Neural cell (in vitro differentiated cells): ENCODE results near the gene ABCF3.
A peak's percentile ranks its signal among the peaks of the same experiment; 100 is the strongest.

ENCODE experiments used
- EP300 ChIP-seq: fragments of 450-650 bp; conservative IDR thresholded peaks from 2 replicates; pipeline ENCODE4 v1.6.1; 2014; ENCODE audit warnings: antibody characterized with exemption, mild to moderate bottlenecking, moderate library complexity; ENCODE audit not compliant: poor library complexity, severe bottlenecking
- EZH2 ChIP-seq: fragments of 200-600, 300-800 bp; shearing (Covaris generic), sonication (generic); IDR thresholded peaks from 2 replicates; pipeline ENCODE4 v1.6.1; 2014; ENCODE audit warnings: antibody characterized with exemption, low read length, borderline replicate concordance, mild to moderate bottlenecking; ENCODE audit not compliant: insufficient read depth, poor library complexity, severe bottlenecking
- POLR2AphosphoS5 ChIP-seq: IDR thresholded peaks from 2 replicates; pipeline ENCODE4 v1.6.1; 2012
- TAF1 ChIP-seq: IDR thresholded peaks from 2 replicates; pipeline ENCODE4 v1.6.1; 2012; ENCODE audit warnings: low read depth
- TF ChIP-seq, protein P1 (sequence below): fragments of 450-650 bp; IDR thresholded peaks from 2 replicates; pipeline ENCODE4 v1.5.1; 2014; ENCODE audit warnings: antibody characterized with exemption, mild to moderate bottlenecking, moderate library complexity; ENCODE audit not compliant: poor library complexity, severe bottlenecking

DNA sequence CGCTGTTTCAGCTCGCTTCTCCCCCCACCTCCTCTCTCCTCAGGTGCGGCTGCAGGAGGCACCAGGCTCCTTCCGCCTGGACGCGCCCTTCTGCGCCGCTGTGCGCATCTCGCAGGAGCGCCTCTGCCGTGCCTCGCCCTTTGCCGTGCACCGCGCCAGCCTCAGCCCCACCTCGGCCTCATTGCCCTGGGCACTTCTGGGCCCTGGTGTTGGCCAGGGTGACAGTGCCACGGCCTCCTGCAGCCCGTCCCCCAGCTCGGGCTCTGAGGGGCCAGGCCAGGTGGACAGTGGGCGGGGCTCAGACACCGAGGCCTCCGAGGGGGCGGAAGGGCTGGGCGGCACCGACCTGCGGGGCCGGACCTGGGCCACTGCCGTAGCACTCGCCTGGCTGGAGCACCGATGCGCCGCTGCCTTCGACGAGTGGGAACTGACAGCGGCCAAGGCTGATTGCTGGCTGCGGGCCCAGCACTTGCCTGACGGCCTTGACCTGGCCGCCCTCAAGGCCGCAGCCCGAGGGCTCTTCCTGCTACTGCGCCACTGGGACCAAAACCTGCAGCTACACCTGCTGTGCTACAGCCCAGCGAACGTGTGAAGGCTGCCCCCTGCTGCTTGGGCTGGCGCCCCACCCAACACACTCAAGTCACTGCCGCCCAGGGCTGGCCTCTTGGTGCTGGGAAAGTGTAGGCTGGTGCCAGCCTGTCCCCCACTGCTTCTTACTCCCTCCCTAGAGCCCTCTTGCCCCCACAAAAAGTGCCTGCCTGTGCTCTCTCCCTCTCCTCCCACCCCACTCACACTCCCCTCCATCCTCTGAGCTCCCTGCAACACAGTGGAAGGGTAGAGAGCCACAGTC is 55.7 kb downstream of the ABCF3 start:
- no peak for TF ChIP-seq EP300
- no peak for TF ChIP-seq EZH2
- TF ChIP-seq, protein P1, sequence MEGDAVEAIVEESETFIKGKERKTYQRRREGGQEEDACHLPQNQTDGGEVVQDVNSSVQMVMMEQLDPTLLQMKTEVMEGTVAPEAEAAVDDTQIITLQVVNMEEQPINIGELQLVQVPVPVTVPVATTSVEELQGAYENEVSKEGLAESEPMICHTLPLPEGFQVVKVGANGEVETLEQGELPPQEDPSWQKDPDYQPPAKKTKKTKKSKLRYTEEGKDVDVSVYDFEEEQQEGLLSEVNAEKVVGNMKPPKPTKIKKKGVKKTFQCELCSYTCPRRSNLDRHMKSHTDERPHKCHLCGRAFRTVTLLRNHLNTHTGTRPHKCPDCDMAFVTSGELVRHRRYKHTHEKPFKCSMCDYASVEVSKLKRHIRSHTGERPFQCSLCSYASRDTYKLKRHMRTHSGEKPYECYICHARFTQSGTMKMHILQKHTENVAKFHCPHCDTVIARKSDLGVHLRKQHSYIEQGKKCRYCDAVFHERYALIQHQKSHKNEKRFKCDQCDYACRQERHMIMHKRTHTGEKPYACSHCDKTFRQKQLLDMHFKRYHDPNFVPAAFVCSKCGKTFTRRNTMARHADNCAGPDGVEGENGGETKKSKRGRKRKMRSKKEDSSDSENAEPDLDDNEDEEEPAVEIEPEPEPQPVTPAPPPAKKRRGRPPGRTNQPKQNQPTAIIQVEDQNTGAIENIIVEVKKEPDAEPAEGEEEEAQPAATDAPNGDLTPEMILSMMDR: peak; percentile 20
- no peak for TF ChIP-seq POLR2AphosphoS5
- no peak for TF ChIP-seq TAF1
